B cell (primary cell): ENCODE data around the gene USP2. TPM values are rescaled to one million over a fixed set of nuclear protein-coding genes. Genes with fewer than 3 reads are reported as not detected.

Experiments used
- ATAC-seq: fragments of 200-7000 bp; cut with Tn5 transposase; one replicate; pipeline ENCODE4 v1.10.0; 2021; ENCODE audit warnings: low read depth, mild to moderate bottlenecking, moderate number of reproducible peaks, moderate library complexity
- CTCF ChIA-PET: fragments of 350-600 bp; sonication (Branson Sonifier 250); formaldehyde crosslinking; loops from one replicate; lab custom pipeline; 2021; ENCODE audit warnings: antibody characterized with exemption, inconsistent platforms; lab: Charles Lee
- POLR2A ChIA-PET: fragments of 350-600 bp; sonication (Branson Sonifier 250); formaldehyde crosslinking; loops from one replicate; lab custom pipeline; 2021; ENCODE audit warnings: antibody characterized with exemption; lab: Charles Lee
- DNase-seq: peaks from one replicate; pipeline ENCODE4 v3.0.0; 2013
- H2AFZ ChIP-seq: 2 replicates; pipeline ENCODE4 v1.6.1; 2012; ENCODE audit warnings: mild to moderate bottlenecking, low read depth, low read length; ENCODE audit not compliant: insufficient read depth, poor library complexity, severe bottlenecking
- H3K27ac ChIP-seq, 2 donors: 1 replicate in 1 of 2; 2 replicates in 1 of 2; pipeline ENCODE4 v1.5.1; 2012 to 2013; ENCODE audit warnings: low read length in 2 of 2, mild to moderate bottlenecking in 2 of 2, moderate library complexity in 1 of 2
- H3K27me3 ChIP-seq, 4 experiments: fragments of 200-600 bp in 1 of 4; sonication (generic) in 1 of 4; replicated peaks in 1 of 4; 1 replicate in 2 of 4; 2 replicates in 2 of 4; pipeline versions ENCODE4 v1.6.1 to v1.7.0; 2013 to 2016; ENCODE audit warnings: low read length in 3 of 4, mild to moderate bottlenecking in 2 of 4, mixed read lengths in 1 of 4, moderate library complexity in 1 of 4; ENCODE audit not compliant: insufficient read depth in 4 of 4, control insufficient read depth in 3 of 4; ENCODE audit errors: control extremely low read depth in 1 of 4
- H3K36me3 ChIP-seq, 2 experiments: replicated peaks in 1 of 2; 1 replicate in 1 of 2; 2 replicates in 1 of 2; pipeline versions ENCODE4 v1.6.1 to v1.7.1; 2013; ENCODE audit warnings: low read length in 1 of 2; ENCODE audit not compliant: insufficient read depth in 2 of 2, control insufficient read depth in 1 of 2; ENCODE audit errors: control extremely low read depth in 1 of 2, extremely low read depth in 1 of 2
- H3K4me1 ChIP-seq, 2 donors: fragments of 200-600 bp in 1 of 2; sonication (generic) in 1 of 2; 1 replicate in 1 of 2; 2 replicates in 1 of 2; pipeline versions ENCODE4 v1.5.1 to v1.6.1; 2013 to 2017; ENCODE audit warnings: low read length in 2 of 2; ENCODE audit not compliant: control insufficient read depth in 2 of 2, insufficient read depth in 2 of 2
- H3K4me2 ChIP-seq: replicated peaks from 2 replicates; pipeline ENCODE3; 2012; ENCODE audit warnings: mild to moderate bottlenecking, low read depth, low read length; ENCODE audit not compliant: poor library complexity, severe bottlenecking
- H3K4me3 ChIP-seq, 5 experiments: fragments of 200-600 bp in 1 of 5; sonication (generic) in 1 of 5; 1 replicate in 3 of 5; 2 replicates in 2 of 5; pipeline versions ENCODE4 v1.5.1 to v1.7.0; 2011 to 2016; ENCODE audit warnings: low read length in 4 of 5, mild to moderate bottlenecking in 4 of 5, low read depth in 2 of 5, control low read depth in 1 of 5, moderate library complexity in 1 of 5; ENCODE audit not compliant: insufficient read depth in 1 of 5; ENCODE audit errors: control extremely low read depth in 1 of 5, extremely low read depth in 1 of 5
- H3K79me2 ChIP-seq: fragments of 200-600 bp; sonication (generic); one replicate; pipeline ENCODE4 v1.6.0; 2016; ENCODE audit warnings: low read length; ENCODE audit not compliant: control insufficient read depth, insufficient read depth
- H3K9ac ChIP-seq: fragments of 200-600 bp; sonication (generic); 2 replicates; pipeline ENCODE4 v1.6.1; 2017; ENCODE audit warnings: mild to moderate bottlenecking, low read length, moderate library complexity
- H3K9me3 ChIP-seq, 3 donors: one replicate each; pipeline versions ENCODE4 v1.6.1 to v1.7.1; 2013; ENCODE audit warnings: low read length in 2 of 3; ENCODE audit not compliant: control insufficient read depth in 2 of 3, insufficient read depth in 1 of 3; ENCODE audit errors: control extremely low read depth in 1 of 3
- H4K20me1 ChIP-seq: 2 replicates; pipeline ENCODE4 v1.6.0; 2012; ENCODE audit warnings: mild to moderate bottlenecking, low read length; ENCODE audit not compliant: insufficient read depth, control insufficient read depth, poor library complexity, severe bottlenecking
- H3K27ac Mint-ChIP-seq: one replicate; pipeline ENCODE4 v1.8.0; 2021; ENCODE audit warnings: mixed read lengths
- H3K27me3 Mint-ChIP-seq: one replicate; pipeline ENCODE4 v1.8.0; 2021; ENCODE audit warnings: mixed read lengths
- H3K4me1 Mint-ChIP-seq: one replicate; pipeline ENCODE4 v1.8.0; 2021; ENCODE audit warnings: mixed read lengths
- H3K4me3 Mint-ChIP-seq: one replicate; pipeline ENCODE4 v1.8.0; 2021; ENCODE audit warnings: mixed read lengths
- H3K9me3 Mint-ChIP-seq: one replicate; pipeline ENCODE4 v1.8.0; 2022; ENCODE audit warnings: mixed read lengths; ENCODE audit not compliant: insufficient read depth
- EZH2 ChIP-seq: IDR thresholded peaks from 2 replicates; pipeline ENCODE4 v1.6.1; 2012; ENCODE audit warnings: borderline replicate concordance, low read depth, mild to moderate bottlenecking, moderate library complexity, low read length; ENCODE audit not compliant: insufficient read depth, poor library complexity, severe bottlenecking
- WGBS: methylation state at CpG from one replicate; pipeline ENCODE4 v1.1.5; 2013; ENCODE audit warnings: missing lambda C conversion rate; ENCODE audit not compliant: insufficient coverage; 5-methylcytosine and 5-hydroxymethylcytosine counted together
- intact Hi-C: fragments of 100-400 bp; cut with micrococcal nuclease; formaldehyde crosslinking; loops from one replicate; pipeline ENCODE4 v1.10.0; 2022
- polyA plus RNA-seq: library from polyadenylated mRNA; depleted of rRNA; stranded (reverse); fragments of >200 nt; gene quantifications from 2 replicates; pipeline ENCODE4 v1.2.3, GENCODE V29; 2012
- total RNA-seq, 2 donors: library from RNA; stranded (reverse); fragments of 120-200 nt in 1 of 2; gene quantifications; 1 replicate in 1 of 2; 2 replicates in 1 of 2; pipeline versions ENCODE4 v1.2.3 to v1.2.4, GENCODE V29; 2013 to 2022
- TF ChIP-seq, protein P1 (sequence below): fragments of 200-600 bp; IDR thresholded peaks from one replicate; pipeline ENCODE4 v1.8.0; 2022; ENCODE audit warnings: antibody characterized with exemption, mild to moderate bottlenecking

The USP2 gene
- total and polyA plus RNA-seq, 2 donors (not counting 1 experiment from before 2014, with no cell fraction given): 0.09 TPM; not detected in 1

- 95% methylated on average over 7 of the region's 8 CpGs for WGBS
- Histone ChIP-seq H3K4me1 (peaks cover 17 to 18% of the 10 kb centered on the region in 2 donors), H3K27ac (no peak overlapping the region), H3K4me2 (no peak overlapping the region), H3K4me3 (no peak overlapping the region), H3K9me3 (peaks cover 0 to 10% (median 0%) of the 10 kb centered on the region in 3 donors), H3K9ac (no peak overlapping the region), H2AFZ (no peak overlapping the region), H4K20me1 (no peaks in the 10 kb centered on the region), H3K79me2 (no peaks in the 10 kb centered on the region), H3K27me3 (peaks cover 0 to 38% (median 20%) of the 10 kb centered on the region in 4 experiments), H3K36me3 (no peaks in the 10 kb centered on the region)
- Mint-ChIP-seq H3K27ac (no peak overlapping the region), H3K4me1 (peaks cover 16% of the 10 kb centered on the region), H3K4me3 (no peak overlapping the region), H3K9me3 (no peaks in the 10 kb centered on the region), H3K27me3 (peaks cover 66% of the 10 kb centered on the region)
- ChIA-PET CTCF (no interaction called here), POLR2A (no interaction called here)
- intact Hi-C loops: no loop called here
- ATAC-seq: no peak
- no peak for TF ChIP-seq EZH2
- TF ChIP-seq, protein P1, sequence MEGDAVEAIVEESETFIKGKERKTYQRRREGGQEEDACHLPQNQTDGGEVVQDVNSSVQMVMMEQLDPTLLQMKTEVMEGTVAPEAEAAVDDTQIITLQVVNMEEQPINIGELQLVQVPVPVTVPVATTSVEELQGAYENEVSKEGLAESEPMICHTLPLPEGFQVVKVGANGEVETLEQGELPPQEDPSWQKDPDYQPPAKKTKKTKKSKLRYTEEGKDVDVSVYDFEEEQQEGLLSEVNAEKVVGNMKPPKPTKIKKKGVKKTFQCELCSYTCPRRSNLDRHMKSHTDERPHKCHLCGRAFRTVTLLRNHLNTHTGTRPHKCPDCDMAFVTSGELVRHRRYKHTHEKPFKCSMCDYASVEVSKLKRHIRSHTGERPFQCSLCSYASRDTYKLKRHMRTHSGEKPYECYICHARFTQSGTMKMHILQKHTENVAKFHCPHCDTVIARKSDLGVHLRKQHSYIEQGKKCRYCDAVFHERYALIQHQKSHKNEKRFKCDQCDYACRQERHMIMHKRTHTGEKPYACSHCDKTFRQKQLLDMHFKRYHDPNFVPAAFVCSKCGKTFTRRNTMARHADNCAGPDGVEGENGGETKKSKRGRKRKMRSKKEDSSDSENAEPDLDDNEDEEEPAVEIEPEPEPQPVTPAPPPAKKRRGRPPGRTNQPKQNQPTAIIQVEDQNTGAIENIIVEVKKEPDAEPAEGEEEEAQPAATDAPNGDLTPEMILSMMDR: no peak
- DNase-seq: no peak
Observed at GRCh38 chr11:119420631-119421030, 39.1 kb upstream of the USP2 start.

GRCh38 chr11:119419834-119420492 lies 38.5 kb upstream of the USP2 start:
- peaks cover 0 to 14% (median 0%) of the 10 kb centered on the region in 3 donors for H3K9me3 ChIP-seq
- peaks cover 16% of the 10 kb centered on the region for H3K4me1 Mint-ChIP-seq
- peaks cover 0 to 38% (median 20%) of the 10 kb centered on the region in 4 experiments for H3K27me3 ChIP-seq
- CTCF ChIA-PET: no interaction called here
- H4K20me1 ChIP-seq: no peaks in the 10 kb centered on the region
- TF ChIP-seq EZH2: no peak
- TF ChIP-seq, protein P1: no peak
- peaks cover 63% of the 10 kb centered on the region for H3K27me3 Mint-ChIP-seq
- H3K27ac Mint-ChIP-seq: no peak overlapping the region
- H3K36me3 ChIP-seq: no peaks in the 10 kb centered on the region
- H3K27ac ChIP-seq: no peak overlapping the region
- intact Hi-C loops: no loop called here
- H3K79me2 ChIP-seq: no peaks in the 10 kb centered on the region
- H3K4me1 ChIP-seq: peaks cover 17 to 18% of the 10 kb centered on the region in 2 donors
- no peak for ATAC-seq
- H3K9ac ChIP-seq: no peak overlapping the region
- WGBS: 89% methylated on average over 17 of the region's 18 CpGs
- no peak overlapping the region for H2AFZ ChIP-seq
- no peak for DNase-seq
- no peaks in the 10 kb centered on the region for H3K9me3 Mint-ChIP-seq
- H3K4me2 ChIP-seq: no peak overlapping the region
- POLR2A ChIA-PET: no interaction called here
- H3K4me3 Mint-ChIP-seq: no peak overlapping the region
- H3K4me3 ChIP-seq: no peak overlapping the region
